GM19452 (cell line): Measurements from ENCODE around the gene PRR33.
"Not testable (repeated sequence)": the region's sequence is repeated elsewhere in the genome, so short reads cannot be mapped to it uniquely, and the experiment has no call there.

Source experiments
- ATAC-seq: cut with Tn5 transposase; IDR thresholded peaks from one replicate; pipeline ENCODE4 v1.9.1; 2021; ENCODE audit not compliant: unreplicated experiment

Gene PRR33

DNA sequence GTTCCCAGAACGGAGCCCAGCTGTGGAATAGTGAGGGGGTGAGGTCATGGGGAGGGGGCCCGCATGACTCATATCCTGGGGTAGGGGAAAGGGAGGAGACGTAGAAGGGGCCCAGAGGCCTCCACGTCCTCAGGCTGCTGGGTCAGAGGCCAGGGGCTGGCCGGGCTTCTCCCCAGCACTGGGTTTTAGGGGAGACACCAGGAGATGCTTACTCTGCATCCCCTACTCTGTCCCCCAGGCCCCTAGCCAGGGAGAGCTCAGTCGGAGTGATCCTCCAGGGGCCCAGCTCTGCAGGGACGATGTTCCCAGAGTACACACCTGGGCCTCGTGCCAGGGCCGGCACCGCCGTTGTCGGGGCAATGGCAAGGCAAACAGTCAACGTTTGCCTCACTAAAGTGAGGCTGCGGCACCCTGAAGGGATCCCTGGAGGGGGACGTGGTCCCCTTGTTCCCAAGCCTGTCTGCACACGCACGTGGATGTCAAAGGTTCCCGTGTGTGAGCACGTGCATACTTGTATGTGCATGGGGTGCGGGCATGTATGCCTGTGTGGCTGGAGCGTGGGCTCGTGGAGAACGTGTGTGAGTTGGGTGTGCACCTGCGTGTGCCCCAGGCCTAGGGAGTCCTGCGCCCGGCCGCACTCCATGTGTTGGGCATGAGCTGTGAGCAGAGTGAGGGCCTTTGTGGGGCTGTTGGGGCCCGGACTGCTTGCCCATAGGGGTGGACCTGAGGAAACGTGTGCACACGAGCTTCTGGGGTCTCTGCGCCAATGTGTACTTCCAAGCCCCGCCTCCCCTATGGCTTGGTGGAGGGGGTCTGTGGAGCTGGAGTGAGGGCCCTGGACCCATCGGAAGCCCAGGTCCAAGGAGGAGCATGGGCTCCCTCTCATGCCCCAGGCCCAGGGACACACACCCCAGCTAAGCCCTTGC lies 14.2 kb downstream of the PRR33 start:
- no peak for ATAC-seq

DNA sequence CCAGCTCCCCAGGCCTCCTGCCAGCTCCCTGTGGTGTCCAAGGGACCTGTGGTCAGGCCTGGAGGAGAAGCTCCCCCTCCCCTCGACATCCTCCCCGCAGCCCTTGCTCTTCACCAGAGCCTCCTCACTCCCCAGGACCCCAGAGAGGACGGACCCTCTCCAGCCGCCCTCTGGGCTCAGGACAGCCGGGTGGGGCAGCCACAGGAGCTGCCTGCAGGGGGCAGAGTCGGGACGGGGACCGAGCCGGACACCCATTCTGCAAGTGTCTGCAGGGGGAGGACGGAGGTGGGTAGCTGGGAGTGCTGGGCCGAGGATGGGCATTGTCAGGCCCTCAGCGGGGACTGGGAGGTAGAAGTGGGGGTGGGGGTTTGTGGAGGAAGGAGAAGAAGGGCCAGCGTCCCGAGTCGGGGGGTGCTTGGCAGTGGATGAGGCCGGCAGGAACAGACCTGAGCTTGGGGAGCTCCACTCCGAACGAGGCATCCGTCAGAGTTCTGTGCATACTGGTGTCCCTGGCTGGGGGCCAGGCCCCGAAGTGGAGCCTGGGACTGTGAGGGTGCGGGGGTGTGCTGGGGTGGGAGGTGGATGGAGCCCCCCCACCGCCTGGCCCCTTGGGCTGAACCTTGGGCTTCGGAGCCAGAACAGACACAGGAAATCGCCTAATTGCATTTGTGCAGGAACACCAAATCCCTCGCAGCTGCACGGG lies 15.2 kb downstream of the PRR33 start:
- no peak for ATAC-seq

DNA sequence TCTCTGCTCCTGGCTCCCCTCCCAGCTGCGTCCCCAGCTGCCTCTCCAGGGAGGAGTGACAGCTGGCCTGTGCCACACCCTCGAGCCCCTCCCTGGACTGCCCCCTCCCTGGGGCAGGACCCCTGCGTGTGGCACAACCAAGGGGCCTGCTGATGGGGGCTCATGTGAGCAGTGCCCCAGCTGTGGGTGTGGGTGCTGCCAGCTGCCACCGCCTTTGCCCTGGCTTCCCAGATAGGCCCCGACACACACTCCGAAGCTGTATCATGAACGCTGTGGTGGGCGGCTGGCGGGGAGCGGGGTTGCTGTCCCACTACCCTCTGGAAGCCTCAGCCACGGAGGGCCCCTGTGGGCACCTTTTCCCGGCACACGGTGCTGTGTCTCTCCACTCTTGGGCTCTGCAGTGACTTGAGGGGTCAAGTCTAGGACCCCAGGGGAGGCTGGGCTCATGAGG lies 15.8 kb downstream of the PRR33 start:
- ATAC-seq, result not testable (repeated sequence)

DNA sequence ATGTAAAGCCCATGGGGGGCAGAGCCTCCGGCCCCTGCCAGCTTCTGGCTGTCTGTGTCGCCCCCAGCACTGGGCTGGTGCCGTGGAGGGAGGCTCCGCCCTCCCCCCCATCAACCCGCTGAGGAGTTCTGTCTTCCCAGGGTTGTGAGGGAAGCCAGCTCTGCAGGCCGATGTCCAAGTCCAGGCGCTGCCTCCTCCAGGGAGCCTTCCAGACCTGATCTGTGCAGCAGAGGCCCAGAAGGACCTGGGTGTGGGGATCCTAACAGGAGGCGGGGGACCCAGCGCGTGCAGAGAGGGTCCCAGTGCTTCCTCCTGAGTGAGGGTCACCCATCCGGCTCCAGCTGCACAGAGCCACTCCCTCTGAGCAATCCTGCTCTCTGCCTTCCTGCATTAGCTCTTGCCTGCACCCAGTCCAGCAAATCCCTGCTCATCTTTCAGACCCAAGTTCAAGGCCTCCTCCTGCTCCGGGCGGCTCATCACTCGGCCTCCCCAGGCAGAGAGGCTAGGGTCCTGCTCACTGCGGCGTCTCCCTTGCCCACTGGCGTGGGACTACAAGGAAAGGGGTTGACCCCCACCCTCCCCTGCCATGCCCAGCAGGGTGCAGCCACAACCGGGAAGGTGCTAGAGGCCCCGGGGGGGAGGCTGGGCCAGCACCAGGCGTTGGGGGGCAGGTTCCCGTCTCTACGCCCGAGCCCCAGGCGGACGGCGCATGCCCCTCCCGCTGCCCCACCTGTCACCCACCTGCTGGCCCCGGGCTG lies 16.4 kb downstream of the PRR33 start:
- ATAC-seq, result no peak

DNA sequence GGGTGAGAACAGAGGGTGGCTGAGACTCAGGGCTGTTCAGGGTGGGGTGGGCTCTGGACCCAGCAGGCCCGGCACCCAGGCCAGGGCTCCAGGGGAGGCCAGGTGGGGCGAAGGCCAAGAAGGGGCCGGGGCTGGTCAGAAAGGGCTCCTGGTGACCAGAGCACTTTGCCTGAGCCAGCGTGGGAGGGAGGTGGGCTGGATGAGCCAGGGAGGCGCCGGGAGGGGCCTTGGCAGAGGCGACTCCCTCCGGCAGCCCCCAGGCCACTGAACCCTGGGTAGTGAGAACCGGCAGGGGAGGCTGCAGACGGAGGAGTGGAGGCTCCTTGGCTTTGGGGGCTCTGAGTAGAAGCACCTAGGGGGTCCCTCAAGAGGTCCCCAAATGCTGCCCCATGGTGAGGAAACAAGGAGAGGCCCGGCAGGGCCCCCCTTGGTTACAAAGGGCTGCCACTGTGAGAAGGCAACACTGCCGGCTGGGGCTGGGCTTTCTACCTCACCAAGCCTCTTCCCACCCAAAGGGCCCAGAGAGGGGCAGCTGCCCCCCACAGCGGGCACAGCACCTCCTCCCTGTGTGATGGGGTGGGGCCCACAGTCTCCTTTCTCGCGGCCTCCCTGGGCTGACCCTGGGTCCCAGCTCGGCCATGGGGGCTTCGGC lies 17.1 kb downstream of the PRR33 start:
- ATAC-seq, result not testable (repeated sequence)

DNA sequence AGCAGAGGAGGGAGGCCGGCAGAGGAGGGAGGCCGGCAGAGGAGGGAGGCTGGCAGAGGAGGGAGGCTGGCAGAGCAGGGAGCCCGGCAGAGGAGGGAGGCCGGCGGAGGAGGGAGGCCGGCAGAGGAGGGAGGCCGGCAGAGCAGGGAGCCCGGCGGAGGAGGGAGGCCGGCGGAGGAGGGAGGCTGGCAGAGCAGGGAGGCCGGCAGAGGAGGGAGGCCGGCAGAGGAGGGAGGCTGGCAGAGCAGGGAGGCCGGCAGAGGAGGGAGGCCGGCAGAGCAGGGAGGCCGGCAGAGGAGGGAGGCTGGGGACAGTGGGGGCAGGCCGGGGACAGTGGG lies 17.9 kb downstream of the PRR33 start:
- ATAC-seq, result not testable (repeated sequence)

DNA sequence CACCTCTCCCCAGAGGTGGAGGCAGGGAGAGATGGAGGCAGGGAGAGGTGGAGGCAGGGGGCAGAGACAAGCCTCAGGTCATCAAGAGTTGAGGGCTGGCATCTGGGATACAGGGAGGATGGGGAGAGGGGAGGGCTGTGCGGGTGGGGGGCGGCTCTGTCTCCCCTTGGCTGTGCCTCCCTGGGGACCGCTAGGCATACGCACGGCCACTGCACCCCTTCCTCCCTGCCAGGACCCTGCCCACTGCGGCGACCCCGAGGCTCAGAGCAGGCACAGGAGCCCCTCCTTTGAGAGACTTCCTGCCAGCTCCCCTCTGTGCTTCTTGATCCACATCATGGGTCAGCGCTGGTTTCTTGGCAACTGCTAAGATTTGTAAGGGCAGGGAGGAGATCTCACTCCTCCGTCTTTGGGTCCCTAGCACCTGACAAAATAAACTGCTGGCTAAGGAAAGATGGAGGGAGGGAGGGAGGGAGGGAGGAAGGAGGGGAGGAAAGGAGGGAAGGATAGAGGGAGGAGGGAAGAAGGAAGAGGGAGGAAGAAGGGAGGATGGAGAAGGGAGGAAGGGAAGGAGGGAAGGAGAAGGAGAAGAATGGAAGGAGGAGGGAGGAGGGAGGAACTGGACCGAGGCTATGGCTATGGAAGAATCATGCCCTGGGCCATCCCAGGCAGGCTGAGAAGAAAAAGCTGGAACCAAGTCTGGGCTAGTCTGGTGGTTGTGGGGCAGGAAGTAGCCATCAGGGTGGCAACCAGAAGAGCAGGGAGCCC lies 18.5 kb downstream of the PRR33 start:
- no peak for ATAC-seq

DNA sequence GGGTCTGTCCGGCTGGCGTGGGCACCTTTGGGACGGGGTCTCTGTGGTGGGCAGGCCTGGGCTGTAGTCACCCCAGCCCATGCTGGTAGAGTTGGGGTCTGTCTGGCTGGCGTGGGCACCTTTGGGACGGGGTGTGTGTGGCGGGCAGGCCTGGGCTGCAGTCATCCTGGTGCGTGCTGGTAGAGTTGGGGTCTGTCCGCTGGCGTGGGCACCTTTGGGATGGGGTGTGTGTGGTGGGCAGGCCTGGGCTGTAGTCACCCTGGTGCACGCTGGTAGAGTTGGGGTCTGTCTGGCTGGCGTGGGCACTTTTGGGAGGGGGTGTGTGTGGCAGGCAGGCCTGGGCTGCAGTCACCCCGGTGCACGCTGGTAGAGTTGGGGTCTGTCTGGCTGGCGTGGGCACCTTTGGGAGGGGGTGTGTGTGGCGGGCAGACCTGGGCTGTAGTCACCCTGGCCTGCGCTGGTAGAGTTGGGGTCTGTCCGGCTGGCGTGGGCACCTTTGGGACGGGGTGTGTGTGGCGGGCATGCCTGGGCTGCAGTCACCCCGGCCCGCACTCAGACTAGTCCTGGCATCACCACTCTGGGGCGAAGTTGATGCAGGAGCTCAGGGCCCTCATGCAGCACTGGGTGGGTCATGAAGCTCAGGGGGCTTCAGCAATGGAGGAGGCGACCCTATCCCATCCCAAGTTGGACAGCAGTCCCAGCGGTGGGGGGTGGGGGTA lies 19.3 kb downstream of the PRR33 start:
- no peak for ATAC-seq

DNA sequence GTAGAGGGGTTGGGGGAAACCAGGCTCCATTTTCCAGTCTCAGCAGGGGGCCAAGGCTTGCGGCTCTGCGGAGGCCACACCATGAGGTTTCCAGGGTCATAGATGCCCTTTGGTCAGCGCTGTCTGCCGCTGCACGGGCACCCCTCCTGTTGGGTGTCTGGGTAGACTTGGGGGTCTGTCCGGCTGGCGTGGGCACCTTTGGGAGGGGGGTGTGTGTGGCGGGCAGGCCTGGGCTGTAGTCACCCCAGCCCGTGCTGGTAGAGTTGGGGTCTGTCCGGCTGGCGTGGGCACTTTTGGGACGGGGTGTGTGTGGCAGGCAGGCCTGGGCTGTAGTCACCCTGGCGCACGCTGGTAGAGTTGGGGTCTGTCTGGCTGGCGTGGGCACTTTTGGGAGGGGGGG lies 20.2 kb downstream of the PRR33 start:
- ATAC-seq, result no peak

DNA sequence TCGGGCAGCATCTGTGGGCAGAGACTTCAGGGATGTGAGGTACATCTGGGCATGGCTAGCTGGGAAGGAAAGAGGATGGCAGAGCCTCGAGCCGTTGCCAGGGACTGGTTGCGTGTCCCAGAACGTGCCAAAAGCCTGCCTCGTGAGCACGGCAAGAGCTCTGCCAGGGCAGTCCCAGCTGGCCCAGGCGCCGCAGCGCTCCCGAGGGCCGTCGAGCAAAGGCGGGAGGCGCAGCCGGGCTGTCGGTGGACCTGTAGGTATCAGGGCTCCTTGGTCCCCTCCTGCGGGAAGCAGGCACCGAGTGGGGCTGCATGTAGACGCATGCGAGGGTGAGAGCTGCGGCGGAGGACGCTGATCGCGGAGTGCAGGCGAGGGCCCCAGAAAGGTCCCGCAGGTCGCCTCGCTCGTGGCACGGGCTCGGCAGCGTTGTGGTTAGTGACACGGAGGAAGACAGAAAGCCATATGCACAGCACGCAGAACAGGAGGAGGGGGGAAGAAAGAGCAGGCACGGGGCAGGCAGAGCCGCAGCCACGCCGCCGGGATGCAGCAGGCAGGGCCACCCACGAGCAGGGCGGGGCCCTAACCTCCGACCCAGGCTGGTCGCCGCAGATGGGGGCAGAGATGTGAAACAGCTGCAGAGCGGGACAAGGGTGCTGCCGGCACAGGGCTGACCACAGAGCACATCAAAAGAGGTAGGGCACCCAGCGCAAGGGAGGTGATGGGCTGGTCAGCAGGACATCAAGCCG lies 20.8 kb downstream of the PRR33 start:
- no peak for ATAC-seq

DNA sequence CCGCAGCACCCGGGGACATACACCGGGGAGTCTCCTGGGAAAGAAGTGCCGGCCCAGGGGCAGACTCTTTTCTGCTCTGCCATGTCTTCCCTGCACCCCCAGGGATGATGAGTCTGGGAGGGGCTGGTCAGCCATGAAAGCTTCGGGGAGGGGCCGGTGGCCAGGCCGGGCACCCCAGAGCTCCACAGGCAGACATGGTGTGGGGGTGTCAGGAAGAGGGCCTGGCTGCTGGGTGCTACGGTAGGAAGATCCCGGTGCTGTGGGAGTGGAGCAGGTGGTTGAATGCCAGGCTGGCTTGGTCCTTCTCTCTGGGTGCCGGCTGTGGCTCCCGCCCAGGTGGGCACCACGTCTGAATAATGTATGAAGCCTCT lies 21.4 kb downstream of the PRR33 start:
- no peak for ATAC-seq

DNA sequence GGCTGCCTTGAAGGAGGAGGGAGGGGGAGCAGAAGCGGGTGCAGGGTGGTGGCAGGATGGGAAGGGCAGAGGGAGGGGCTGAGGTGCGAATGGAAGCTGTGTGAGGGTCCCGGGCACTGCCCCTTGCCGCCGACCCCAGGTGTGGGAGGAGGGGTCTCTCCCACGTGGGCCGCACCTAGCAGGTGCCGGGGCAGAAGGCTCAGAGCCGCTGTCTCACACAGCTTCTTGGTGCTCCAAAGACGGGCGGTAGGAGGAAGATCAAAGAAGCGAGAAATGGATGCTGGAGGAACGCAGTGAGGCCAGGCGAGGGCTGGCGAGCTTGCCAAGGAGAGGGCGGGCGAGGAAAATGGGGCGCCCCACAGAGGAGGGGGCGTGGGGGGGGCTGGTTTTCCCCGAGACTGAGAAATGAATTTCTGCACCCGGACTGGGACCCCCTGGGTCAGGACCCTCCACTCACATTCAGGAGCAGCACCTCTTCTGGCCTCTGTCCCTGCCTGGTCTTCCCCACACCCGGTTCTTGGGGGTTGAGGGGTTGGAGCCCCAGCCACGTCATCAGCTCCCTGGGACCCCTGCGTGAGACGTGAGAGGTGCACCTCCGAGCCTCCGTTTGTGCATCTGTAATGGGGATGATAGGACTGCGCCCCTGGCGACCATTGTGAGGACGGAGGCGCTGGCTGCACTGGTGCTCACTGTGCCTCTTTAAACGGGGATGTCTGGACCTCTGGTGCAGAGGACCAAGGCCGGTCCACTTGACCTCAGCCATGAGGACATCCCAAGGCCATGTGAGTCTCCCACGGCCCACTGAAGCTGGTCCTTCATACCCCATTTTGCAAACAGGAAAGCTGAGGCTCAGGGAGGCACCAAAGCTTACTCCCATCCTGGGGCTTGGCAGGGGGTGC lies 22.0 kb downstream of the PRR33 start:
- ATAC-seq, result no peak

DNA sequence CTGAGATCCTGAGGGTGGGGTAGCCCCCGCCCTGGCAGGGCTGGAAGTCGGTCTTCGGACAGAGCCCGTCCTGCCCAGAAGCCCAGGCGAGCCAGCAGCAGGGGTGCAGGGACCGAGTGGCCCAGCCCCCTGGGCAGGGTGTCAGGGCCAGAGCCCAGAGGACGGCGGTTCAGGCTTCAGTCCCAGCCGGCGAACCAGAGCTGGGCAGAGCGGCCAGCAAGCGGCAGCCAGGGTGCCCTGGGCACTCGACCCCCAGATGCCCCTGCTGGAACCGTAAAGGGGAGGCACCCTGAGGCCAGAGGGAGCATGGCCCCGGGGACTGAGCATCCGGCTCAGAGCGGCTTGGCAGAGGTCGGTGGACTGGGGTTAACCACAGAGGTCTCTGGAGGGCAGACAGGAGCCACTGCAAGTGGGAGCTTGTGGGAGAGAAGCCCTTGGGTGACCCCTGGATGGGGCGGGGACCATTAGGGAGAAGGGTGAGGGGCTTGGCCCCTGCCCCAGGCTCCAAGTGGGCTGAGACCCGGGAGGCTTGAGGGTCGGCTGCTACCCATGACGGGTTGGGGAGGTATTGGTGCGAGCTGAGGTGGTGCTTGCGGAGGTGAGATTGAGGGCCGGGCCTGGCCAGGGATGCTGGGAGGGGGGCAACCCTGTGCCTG lies 22.9 kb downstream of the PRR33 start:
- ATAC-seq, result no peak

DNA sequence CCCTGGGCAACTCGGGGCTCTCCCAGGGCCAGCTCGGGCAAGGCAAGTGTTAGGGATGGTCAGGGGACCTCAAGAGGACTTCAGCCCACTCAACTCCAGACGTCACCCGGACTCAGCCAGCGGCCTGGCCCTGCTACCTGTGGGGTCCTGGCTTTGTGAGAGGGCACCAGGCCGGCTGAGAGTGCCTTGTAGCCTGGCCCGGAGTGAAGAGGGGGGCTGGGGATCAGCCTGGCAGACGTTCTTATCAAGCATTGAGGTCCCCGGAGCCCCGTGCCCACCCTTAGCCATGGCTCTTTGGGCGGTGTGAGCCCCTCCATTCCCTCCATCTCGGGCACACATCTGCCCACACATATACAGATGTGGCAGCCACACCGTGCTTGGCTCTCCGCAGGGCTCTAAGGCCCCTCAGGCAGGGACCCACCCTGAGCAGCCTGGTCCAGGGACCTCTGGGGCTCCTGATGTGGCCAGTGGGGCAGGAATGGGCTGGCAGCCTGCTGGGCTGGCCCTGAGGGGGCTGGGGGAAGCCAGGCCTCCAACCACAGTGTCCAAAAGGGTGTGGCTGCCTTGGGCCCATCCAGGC lies 23.5 kb downstream of the PRR33 start:
- ATAC-seq, result no peak

DNA sequence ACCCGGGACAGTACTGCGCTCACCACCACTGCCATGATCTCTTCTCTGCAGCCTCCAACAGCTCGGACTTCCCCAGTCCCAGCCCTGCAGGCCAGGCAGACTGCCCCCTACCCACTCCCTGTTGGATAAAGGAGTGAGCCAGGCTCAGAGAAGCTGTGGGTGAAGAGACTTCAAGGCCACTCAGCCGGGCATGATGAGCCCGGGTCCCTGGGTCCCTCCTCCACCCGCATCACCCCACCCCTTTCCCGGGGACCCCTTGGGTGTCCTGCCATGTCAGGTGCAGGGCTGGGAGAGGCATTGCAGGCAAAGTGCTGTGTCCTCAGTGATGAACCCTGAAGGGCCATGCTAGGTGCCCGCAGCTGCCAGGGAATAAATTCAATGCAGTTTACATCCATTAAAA lies 24.3 kb downstream of the PRR33 start:
- no peak for ATAC-seq

DNA sequence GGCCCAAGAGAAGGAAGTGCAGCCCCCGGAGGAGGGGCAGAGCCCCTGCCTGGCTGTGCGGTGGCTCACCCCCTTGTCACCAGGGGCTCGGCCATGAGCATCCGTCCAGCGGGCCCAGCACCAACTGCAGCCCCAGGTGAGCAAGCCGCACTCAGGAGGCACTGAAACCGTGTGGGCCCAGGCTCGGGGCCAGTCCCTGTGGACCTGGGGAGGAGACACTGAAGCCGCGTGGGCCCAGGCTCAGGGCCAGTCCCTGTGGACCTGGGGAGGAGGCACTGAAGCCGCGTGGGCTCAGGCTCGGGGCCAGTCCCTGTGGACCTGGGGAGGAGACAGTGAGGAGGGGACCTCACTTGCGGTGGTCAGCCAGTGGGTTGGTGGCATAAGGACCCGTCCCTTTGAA lies 24.9 kb downstream of the PRR33 start:
- no peak for ATAC-seq

DNA sequence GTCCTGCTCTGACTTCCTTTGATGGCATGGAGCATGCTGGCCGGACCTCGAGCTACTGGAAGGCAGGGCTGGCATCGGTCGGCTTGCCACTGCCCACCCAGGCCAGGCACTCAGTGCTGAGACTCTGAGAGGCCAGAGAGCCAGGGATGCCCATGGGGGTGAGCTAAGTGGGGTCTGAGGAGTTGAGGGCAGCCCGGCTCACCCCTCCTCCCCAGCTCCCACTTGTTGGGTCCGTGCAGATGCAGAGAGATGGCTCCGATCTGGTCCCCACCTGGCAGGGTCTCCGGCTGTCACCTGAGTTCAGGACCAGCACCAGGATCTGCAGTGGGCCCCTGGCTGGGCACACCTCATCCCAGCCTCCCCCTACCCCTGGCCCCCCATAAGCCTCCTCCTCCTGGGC lies 25.5 kb downstream of the PRR33 start:
- ATAC-seq, result no peak
